Measurements from ENCODE around the gene OPN1SW.
A peak's percentile ranks its signal among the peaks of the same experiment; 100 is the strongest.

OPN1SW gene

GRCh38 chr7:128770233-128770632, 5.4 kb downstream of the OPN1SW start:
- TF ChIP-seq CTCF (IDR thresholded peaks at IDR 0.05; ENCODE audit: unreplicated experiment in 3 of 3) = no peak
- Mint-ChIP-seq H3K4me3 (no peak overlapping the region), H3K4me1 (peaks cover 19% of the 10 kb centered on the region), H3K27me3 (ENCODE audit: low read depth) (no peaks in the 10 kb centered on the region), H3K36me3 (ENCODE audit: low read depth) (peaks cover 83% of the 10 kb centered on the region), H3K9me3 (peaks cover 5% of the 10 kb centered on the region), H3K27ac (no peak overlapping the region)

GRCh38 chr7:128767475-128768110, 8.0 kb downstream of the OPN1SW start:
- Mint-ChIP-seq H3K4me1 (peaks cover 19% of the 10 kb centered on the region), H3K36me3 (ENCODE audit: low read depth) (peaks cover 68% of the 10 kb centered on the region), H3K9me3 (no peaks in the 10 kb centered on the region), H3K27ac (no peak overlapping the region), H3K27me3 (ENCODE audit: low read depth) (no peaks in the 10 kb centered on the region), H3K4me3 (no peak overlapping the region)
- no peak for TF ChIP-seq CTCF (IDR thresholded peaks at IDR 0.05; ENCODE audit: unreplicated experiment in 3 of 3)

- no peaks in the 10 kb centered on the region for H3K27me3 Mint-ChIP-seq (ENCODE audit: low read depth)
- H3K4me1 Mint-ChIP-seq = no peaks in the 10 kb centered on the region
- H3K36me3 Mint-ChIP-seq (ENCODE audit: low read depth) = peaks cover 58% of the 10 kb centered on the region
- H3K27ac Mint-ChIP-seq = peak overlapping the region in 1 of 3 experiments; percentile 74
- TF ChIP-seq CTCF (IDR thresholded peaks at IDR 0.05; ENCODE audit: unreplicated experiment in 3 of 3) = no peak
- H3K4me3 Mint-ChIP-seq = no peak overlapping the region
- no peaks in the 10 kb centered on the region for H3K9me3 Mint-ChIP-seq
Measured at GRCh38 chr7:128763541-128763940, 12.1 kb downstream of the OPN1SW start.

GRCh38 chr7:128759242-128759641, 16.4 kb downstream of the OPN1SW start:
- H3K9me3 Mint-ChIP-seq = no peaks in the 10 kb centered on the region
- TF ChIP-seq CTCF (IDR thresholded peaks at IDR 0.05; ENCODE audit: unreplicated experiment in 3 of 3) = no peak
- no peak overlapping the region for H3K4me3 Mint-ChIP-seq
- H3K36me3 Mint-ChIP-seq (ENCODE audit: low read depth) = peaks cover 68% of the 10 kb centered on the region
- H3K27me3 Mint-ChIP-seq (ENCODE audit: low read depth) = no peaks in the 10 kb centered on the region
- no peak overlapping the region for H3K27ac Mint-ChIP-seq
- peaks cover 25% of the 10 kb centered on the region for H3K4me1 Mint-ChIP-seq

- Mint-ChIP-seq H3K4me1 (peaks cover 29% of the 10 kb centered on the region), H3K36me3 (ENCODE audit: low read depth) (peaks cover 73% of the 10 kb centered on the region), H3K27ac (no peak overlapping the region), H3K9me3 (no peaks in the 10 kb centered on the region), H3K27me3 (ENCODE audit: low read depth) (no peaks in the 10 kb centered on the region), H3K4me3 (no peak overlapping the region)
- TF ChIP-seq CTCF (IDR thresholded peaks at IDR 0.05; ENCODE audit: unreplicated experiment in 3 of 3) = no peak
Measured at GRCh38 chr7:128758553-128758952, 17.0 kb downstream of the OPN1SW start.

GRCh38 chr7:128757203-128757602, 18.4 kb downstream of the OPN1SW start:
- no peak for TF ChIP-seq CTCF (IDR thresholded peaks at IDR 0.05; ENCODE audit: unreplicated experiment in 3 of 3)
- H3K27ac Mint-ChIP-seq = peak overlapping the region in 1 of 3 experiments; percentile 86
- no peaks in the 10 kb centered on the region for H3K9me3 Mint-ChIP-seq
- H3K4me1 Mint-ChIP-seq = peaks cover 34% of the 10 kb centered on the region
- no peaks in the 10 kb centered on the region for H3K27me3 Mint-ChIP-seq (ENCODE audit: low read depth)
- peaks cover 76% of the 10 kb centered on the region for H3K36me3 Mint-ChIP-seq (ENCODE audit: low read depth)
- no peak overlapping the region for H3K4me3 Mint-ChIP-seq

All from nephron (organoid).